SK-N-SH (cell line): ENCODE results near the gene UPP2. TPM values are rescaled to one million over a fixed set of nuclear protein-coding genes. Genes with fewer than 3 reads are reported as not detected.

Source experiments
- CTCF ChIA-PET: fragments of 300-600, 350-600 bp; formaldehyde crosslinking; extraction: SDS; loops from one replicate; lab custom pipeline; 2021; lab: Yijun Ruan, JAX
- POLR2A ChIA-PET: fragments of 350-600 bp; sonication (Branson Sonifier 250); formaldehyde crosslinking; extraction: SDS; loops from one replicate; lab custom pipeline; 2020; ENCODE audit warnings: antibody characterized with exemption, inconsistent platforms; lab: Yijun Ruan, JAX
- DNase-seq: peaks from one replicate; pipeline ENCODE4 v3.0.0; 2012
- H2AFZ ChIP-seq: fragments of 200-600 bp; sonication (generic); 2 replicates; pipeline ENCODE4 v1.8.1; 2016; ENCODE audit warnings: antibody characterized with exemption, mild to moderate bottlenecking, low read depth
- H3F3A ChIP-seq: fragments of 200-600 bp; sonication (generic); replicated peaks from 2 replicates; pipeline ENCODE3; 2016; ENCODE audit warnings: antibody characterized with exemption, mild to moderate bottlenecking; ENCODE audit not compliant: insufficient read depth
- H3K27ac ChIP-seq, 2 experiments: fragments of 200-500 bp in 1 of 2; fragments of 200-600 bp in 1 of 2; sonication (Bioruptor generic) in 1 of 2; sonication (generic), shearing (Covaris generic) in 1 of 2; 2 replicates each; pipeline versions ENCODE4 v1.5.1 to v1.6.1; 2014 to 2016; ENCODE audit warnings: low read depth in 2 of 2, inconsistent platforms in 1 of 2, low read length in 1 of 2, mild to moderate bottlenecking in 1 of 2, mixed read lengths in 1 of 2
- H3K27me3 ChIP-seq: fragments of 200-600 bp; sonication (generic), shearing (Covaris generic); 2 replicates; pipeline ENCODE4 v1.6.1; 2016; ENCODE audit warnings: mixed run types; ENCODE audit not compliant: insufficient read depth
- H3K36me3 ChIP-seq, 2 experiments: fragments of 200-500 bp in 1 of 2; fragments of 200-600 bp in 1 of 2; sonication (Bioruptor generic) in 1 of 2; sonication (generic) in 1 of 2; replicated peaks in 1 of 2; 2 replicates each; pipeline versions ENCODE3 to v1.5.1; 2014 to 2016; ENCODE audit warnings: low read length in 1 of 2, mild to moderate bottlenecking in 1 of 2; ENCODE audit not compliant: insufficient read depth in 2 of 2, control insufficient read depth in 1 of 2
- H3K4me1 ChIP-seq, 2 experiments: fragments of 200-500 bp in 1 of 2; fragments of 200-600 bp in 1 of 2; sonication (Bioruptor generic) in 1 of 2; sonication (generic), shearing (Covaris generic) in 1 of 2; 2 replicates each; pipeline versions ENCODE4 v1.5.1 to v1.6.1; 2014 to 2016; ENCODE audit warnings: low read depth in 1 of 2, low read length in 1 of 2, mixed run types in 1 of 2; ENCODE audit not compliant: insufficient read depth in 2 of 2, control insufficient read depth in 1 of 2
- H3K4me2 ChIP-seq: fragments of 200-600 bp; sonication (generic), shearing (Covaris generic); 2 replicates; pipeline ENCODE4 v1.6.1; 2017; ENCODE audit warnings: mixed run types
- H3K4me3 ChIP-seq, 2 experiments: fragments of 200-500 bp in 1 of 2; fragments of 200-600 bp in 1 of 2; sonication (Bioruptor generic) in 1 of 2; sonication (generic), shearing (Covaris generic) in 1 of 2; 2 replicates each; pipeline versions ENCODE4 v1.5.1 to v1.8.1; 2014 to 2016; ENCODE audit warnings: low read depth in 2 of 2, inconsistent platforms in 1 of 2, low read length in 1 of 2, mild to moderate bottlenecking in 1 of 2, mixed read lengths in 1 of 2, moderate library complexity in 1 of 2
- H3K79me2 ChIP-seq: fragments of 200-600 bp; sonication (generic); 2 replicates; pipeline ENCODE4 v1.8.1; 2017; ENCODE audit warnings: mild to moderate bottlenecking; ENCODE audit not compliant: insufficient read depth
- H3K9ac ChIP-seq: fragments of 200-600 bp; sonication (generic); 2 replicates; pipeline ENCODE4 v1.6.1; 2017; ENCODE audit warnings: mixed run types
- H3K9me2 ChIP-seq: fragments of 200-600 bp; sonication (generic); 2 replicates; pipeline ENCODE4 v1.6.1; 2017; ENCODE audit warnings: mixed run types
- H3K9me3 ChIP-seq: fragments of 200-600 bp; sonication (generic); 2 replicates; pipeline ENCODE4 v1.6.1; 2017; ENCODE audit warnings: mixed run types, mild to moderate bottlenecking, moderate library complexity
- H4K20me1 ChIP-seq: fragments of 200-600 bp; sonication (generic); 2 replicates; pipeline ENCODE4 v1.6.1; 2017; ENCODE audit warnings: mild to moderate bottlenecking, mixed run types; ENCODE audit not compliant: insufficient read depth
- ELF1 ChIP-seq: IDR thresholded peaks from 2 replicates; pipeline ENCODE4 v1.4.0; 2012
- SIN3A ChIP-seq: IDR thresholded peaks from 2 replicates; pipeline ENCODE4 v1.6.1; 2012; ENCODE audit warnings: low read depth, mild to moderate bottlenecking, low read length, moderate library complexity, borderline replicate concordance
- TCF12 ChIP-seq: IDR thresholded peaks from 2 replicates; pipeline ENCODE4 v1.4.0; 2012
- WGBS: methylation state at CpG from one replicate; pipeline ENCODE4 v1.1.6; 2017; ENCODE audit warnings: low lambda C conversion rate; 5-methylcytosine and 5-hydroxymethylcytosine counted together
- polyA plus RNA-seq, 3 experiments: library from polyadenylated mRNA; depleted of rRNA; stranded (reverse); fragments of >200 nt; gene quantifications; 2 replicates each; pipeline ENCODE4 v1.2.3, GENCODE V29; 2012

The UPP2 gene
- polyA plus RNA-seq, 1 of the 3 experiments (the other 2 are of a cell fraction): not detected

DNA sequence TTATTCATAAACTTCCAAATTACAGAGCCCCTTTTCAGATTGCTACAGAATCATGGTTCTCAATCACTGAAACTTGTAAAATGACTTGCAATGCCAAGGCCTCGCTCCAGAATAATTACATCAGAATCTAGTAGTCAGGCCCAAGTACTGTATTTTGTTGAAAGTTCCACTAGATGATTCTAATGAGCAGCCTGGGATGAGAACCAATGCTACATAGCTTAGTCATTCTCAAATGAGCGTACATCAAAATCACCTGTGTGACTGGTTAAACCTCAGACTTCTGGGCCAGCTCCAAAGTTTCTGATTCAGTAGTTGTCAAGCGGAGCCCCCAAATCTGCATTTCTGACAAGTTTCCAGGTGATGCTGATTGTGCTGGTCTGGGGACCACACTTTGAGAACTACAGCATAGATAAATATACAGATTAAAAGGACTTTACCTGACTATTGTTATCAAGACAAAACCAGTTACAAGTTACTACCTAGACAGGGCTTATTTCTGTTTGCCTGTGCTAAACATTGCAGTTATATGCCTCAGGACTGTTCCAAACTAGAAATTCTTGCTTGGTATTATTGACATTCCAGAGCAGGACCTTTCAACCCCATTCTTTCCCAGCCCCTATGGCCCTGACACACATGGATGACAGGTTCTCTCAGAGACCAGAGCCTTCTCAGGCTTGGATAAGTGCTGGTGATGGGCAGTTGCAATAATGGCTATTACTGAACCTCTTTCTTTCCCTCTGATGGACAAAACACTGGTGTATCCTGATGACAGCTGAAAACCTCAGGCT, 83.1 kb downstream of the UPP2 start:
- no peaks in the 10 kb centered on the region for H3K9me3 ChIP-seq
- H3K4me2 ChIP-seq: no peak overlapping the region
- no peak overlapping the region for H2AFZ ChIP-seq
- POLR2A ChIA-PET: no interaction called here
- H3K79me2 ChIP-seq: no peaks in the 10 kb centered on the region
- H3K9ac ChIP-seq: no peak overlapping the region
- H3K27ac ChIP-seq: no peak overlapping the region
- no peak for DNase-seq
- H3K4me1 ChIP-seq: no peaks in the 10 kb centered on the region
- CTCF ChIA-PET: interaction anchor here (2.5 kb wide), 1 partner anchor 561 kb away, joined by 6 read pairs; no protein-coding TSS in a partner anchor
- no peak overlapping the region for H3K4me3 ChIP-seq
- no peaks in the 10 kb centered on the region for H3K36me3 ChIP-seq
- WGBS: 81% methylated on average over 3 of the region's 3 CpGs
- H3K27me3 ChIP-seq: no peaks in the 10 kb centered on the region
- no peaks in the 10 kb centered on the region for H3F3A ChIP-seq
- TF ChIP-seq SIN3A (no peak), TCF12 (no peak), ELF1 (no peak)
- H4K20me1 ChIP-seq: no peaks in the 10 kb centered on the region
- no peaks in the 10 kb centered on the region for H3K9me2 ChIP-seq

Other genes with a start within 250 kb of the UPP2 start
- gene ACVR1, start 225.5 kb upstream of the UPP2 start, polyA plus RNA-seq (2012; rRNA removed): 21.0 and 22.4 TPM in 2 replicates